GM19351 (cell line): ENCODE data around the gene NFYC.
"Not testable (repeated sequence)": the region's sequence is repeated elsewhere in the genome, so short reads cannot be mapped to it uniquely, and the experiment has no call there.

Source experiments
- ATAC-seq: cut with Tn5 transposase; IDR thresholded peaks from one replicate; pipeline ENCODE4 v1.9.1; 2021; ENCODE audit warnings: mild to moderate bottlenecking, moderate library complexity; ENCODE audit not compliant: unreplicated experiment

NFYC gene

GRCh38 chr1:40664791-40665190 is 26.7 kb upstream of the NFYC start:
- ATAC-seq: no peak

GRCh38 chr1:40665335-40666171 is 26.0 kb upstream of the NFYC start, which contains the start of gene RIMS3:
TSS of gene RIMS3 (minus strand) at chr1:40665682. CDS start at chr1:40641925, 23,757 bp downstream.
- ATAC-seq: peak; percentile 83

- ATAC-seq: no peak
Measured at GRCh38 chr1:40668769-40669525, 22.6 kb upstream of the NFYC start.

- no peak for ATAC-seq
Measured at GRCh38 chr1:40673452-40673851, 18.1 kb upstream of the NFYC start.

DNA sequence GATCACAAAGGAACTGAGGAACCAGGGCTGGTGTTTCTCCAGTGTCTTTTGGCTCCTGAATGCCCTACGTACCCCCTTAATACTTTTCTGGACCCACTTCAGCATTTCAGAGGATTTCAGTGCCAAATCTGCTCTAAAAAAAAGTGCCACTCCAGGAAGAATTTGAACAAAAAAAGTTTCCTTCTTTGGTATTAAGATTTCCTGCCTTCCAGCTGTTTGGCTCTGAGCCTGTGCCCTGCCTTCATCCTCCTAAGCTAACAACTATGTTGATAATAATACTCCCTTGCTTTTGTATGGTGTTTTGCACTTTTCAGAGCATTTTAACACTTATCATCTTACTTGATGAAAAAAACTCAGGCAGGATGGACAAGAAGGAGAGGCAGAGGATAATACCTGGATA is 15.0 kb upstream of the NFYC start:
- no peak for ATAC-seq

DNA sequence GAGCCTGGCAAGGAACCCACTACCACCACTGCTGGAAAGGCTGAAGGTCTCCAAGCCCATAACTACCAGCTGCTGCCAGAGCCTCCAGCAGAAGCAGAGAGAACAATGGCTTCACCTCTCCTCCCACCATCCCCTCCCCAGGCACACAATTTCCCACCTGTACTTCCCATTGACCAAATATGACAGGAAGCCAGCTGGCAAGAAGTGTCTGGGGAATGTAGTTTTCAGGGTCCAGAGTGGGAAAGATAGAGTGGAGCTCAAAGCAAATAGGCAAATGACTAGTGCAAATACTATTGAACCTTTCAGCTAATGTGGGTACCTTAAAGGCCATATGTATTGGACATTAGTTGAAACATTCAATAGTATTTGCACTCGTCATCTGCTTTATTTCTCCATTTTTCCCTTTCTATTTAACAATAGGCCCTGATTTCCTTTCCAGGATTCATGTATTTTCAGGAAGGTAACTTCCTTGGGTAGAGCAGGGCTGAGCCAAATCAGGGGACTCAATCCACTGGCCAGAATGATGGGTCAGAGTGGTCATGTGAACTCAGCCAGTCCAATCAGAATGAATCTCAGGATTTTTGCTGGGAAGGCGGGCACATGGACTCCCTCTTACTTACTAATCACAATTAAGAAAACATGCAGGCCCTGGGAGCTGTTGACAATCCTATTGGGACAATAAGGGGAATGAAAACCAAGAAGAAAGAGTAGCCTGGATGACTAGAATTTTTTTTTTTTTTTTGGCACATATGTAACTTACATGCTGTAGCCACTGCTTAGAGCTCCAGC is 12.1 kb upstream of the NFYC start:
- ATAC-seq: no peak

DNA sequence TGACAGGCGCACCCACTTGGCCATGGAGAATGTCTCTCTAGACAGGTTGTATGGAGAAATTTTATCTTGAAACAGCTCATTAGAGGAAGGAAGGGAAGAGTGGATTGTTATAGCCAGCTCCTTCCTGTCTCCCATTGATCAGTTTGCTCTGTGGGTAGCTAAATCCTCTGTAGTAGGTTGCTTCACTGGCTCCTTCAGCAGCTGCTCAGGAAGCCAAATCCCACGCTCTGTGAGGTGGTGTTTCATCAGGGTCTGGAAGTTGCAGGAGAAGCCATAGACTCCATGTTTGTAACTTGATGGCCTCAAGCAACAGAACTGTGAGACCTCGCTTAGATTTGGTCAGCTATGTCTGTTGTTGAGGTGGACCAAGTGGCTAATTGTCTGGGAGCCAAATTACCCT is 6.8 kb upstream of the NFYC start:
- no peak for ATAC-seq

DNA sequence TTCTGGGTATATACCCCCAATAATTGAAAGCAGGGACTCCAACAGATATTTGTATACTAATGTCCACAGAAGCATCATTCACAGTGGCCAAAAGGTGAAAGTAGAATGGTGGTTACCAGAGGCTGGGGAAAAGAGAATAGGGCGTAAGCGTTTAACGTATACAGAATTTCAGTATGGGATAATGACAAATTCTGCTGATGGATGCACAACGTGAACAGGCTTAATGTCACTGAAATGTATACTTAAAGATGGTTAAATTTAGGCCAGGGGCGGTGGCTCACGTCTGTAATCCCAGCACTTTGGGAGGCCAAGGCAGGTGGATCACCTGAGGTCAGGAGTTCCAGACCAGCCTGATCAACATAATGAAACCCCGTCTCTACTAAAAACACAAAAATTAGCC is 4.4 kb upstream of the NFYC start:
- no peak for ATAC-seq

DNA sequence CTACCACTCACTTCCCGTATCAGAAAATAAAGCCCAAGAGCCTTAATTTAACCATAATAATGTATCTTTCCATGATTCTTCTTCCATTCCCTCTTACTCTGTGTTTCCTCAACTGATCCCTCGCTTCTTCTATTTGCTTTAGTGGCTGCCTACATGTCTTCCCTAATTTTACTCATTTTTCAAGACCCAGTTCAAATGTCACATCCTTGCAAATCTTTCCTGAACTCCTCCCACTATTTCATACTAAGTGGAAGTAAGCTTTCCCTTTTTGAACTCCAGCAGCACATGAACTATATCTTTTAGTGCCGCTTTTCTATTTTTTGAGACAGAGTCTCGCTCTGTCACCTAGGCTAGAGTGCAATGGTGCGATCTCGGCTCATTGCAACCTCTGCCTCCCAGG is 3.8 kb upstream of the NFYC start:
- ATAC-seq: no peak

- ATAC-seq: no peak
Measured at GRCh38 chr1:40689737-40690136, 1.8 kb upstream of the NFYC start.

DNA sequence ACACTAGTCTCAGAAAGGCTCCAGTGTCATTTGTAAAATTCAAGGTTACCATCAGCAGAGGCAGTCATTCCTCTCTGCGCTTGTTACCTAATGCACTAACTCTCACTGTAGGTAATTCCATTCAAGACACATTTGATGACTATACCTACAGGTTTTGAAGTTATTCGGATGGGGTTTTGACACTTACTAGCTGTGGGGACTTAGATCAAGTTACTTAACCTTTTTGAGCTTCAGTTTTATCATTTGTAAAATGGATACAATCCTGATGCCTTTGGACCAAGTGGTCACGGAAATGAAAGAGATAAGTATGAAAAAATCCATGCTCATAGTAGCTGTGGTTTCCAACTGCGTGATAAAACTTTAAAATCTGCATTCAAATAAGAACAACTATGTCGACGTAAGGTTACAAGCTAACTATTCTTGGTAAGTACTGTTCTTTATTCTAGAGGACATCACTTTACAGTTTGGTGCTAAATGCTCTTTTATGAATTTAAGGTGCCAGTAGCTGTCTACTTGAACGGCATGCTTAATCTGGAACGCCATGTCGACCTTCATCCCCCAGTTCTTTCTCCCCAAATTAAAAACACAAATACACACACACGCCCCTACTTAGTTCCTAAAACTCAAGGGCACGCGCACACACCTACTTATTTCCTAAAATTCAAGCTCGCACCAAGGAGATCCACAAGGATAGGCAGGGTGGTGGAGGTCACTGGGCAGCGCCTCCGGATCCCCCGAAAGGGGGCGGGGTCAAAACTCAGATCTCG is 550 bp upstream of the NFYC start:
- no peak for ATAC-seq

DNA sequence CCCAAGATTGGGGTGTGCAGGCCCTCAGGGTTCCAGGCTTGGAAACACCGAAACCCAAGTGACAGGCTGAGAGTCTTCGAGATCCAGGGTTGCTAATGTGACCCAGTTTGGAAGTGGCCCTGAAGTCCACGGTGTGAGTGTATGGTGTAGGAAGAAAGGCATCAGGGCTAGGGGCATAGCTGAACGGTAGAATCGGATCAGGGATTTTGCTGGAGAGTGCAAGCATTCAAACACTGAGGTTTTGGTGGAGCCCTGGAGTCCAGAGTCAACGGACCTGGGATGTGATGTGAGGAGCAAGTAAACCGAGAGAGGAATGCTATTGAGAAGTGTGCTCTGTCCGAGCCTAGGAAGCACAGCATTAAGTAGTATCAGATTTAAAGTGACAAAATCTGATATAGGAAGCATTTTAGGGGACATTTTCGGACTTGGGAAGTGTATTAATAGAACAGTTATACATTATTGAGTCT is 958 bp downstream of the NFYC start:
- no peak for ATAC-seq

DNA sequence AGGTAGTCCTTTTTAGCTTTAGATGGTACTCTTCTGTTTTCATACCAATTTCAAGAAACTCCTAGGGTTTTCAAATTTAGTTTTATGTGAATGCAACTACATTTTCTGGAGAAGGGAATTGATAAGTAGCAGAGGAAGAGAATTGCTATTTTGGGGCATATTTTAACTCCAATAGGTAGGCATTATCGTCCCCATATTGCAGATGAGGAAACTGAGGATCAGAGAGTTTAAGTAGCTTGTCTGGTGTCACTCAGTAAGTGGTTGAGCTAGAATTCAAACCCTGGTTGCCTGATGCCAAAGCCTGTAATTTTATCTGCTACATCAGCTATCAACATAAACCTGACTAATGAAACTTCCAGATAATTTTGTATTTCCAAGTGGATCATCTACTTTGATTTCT is 1.9 kb downstream of the NFYC start:
- ATAC-seq: no peak

GRCh38 chr1:40694353-40694874 is 2.9 kb downstream of the NFYC start:
- no peak for ATAC-seq

GRCh38 chr1:40696294-40696693 is 4.8 kb downstream of the NFYC start:
- no peak for ATAC-seq

DNA sequence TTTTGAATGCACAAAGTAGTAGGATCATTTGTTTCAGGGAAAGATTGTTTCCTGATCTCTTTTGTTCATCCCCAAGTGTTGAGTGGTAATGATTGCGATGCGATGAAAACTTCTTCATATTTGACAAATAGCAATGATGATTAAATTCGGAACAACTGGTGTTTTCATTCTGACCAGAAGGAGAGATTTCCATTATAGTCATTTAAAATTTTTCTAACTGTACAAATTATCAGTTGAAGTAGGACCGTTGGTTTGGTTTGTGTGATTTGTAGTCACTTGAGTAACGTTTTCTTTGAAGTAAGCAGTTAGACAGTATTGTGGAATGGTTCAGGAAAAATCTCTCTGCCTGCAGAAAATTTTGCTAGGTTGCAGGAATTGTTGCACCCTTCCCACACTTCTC is 5.9 kb downstream of the NFYC start:
- no peak for ATAC-seq

GRCh38 chr1:40699787-40700186 is 8.3 kb downstream of the NFYC start:
- peak; percentile 88 for ATAC-seq

DNA sequence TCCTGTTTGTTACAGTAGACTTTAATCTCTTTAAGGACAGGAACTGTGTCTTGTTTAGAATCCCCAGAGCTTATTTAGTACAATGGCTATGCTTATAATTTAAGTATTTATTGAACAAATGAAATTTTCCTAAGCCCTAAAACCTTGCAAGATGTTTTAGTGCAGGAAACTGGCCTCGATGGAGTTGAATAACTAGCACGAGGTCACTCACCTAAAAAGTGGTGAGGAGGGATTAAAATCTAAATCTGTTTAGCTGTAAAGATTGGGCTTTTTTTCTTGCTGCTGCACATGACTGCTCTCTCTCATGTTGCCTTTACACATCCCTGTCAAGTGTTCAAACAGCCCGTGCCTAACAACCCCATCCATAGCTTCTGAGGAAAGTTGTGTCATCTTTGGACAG is 10.2 kb downstream of the NFYC start:
- ATAC-seq: no peak

DNA sequence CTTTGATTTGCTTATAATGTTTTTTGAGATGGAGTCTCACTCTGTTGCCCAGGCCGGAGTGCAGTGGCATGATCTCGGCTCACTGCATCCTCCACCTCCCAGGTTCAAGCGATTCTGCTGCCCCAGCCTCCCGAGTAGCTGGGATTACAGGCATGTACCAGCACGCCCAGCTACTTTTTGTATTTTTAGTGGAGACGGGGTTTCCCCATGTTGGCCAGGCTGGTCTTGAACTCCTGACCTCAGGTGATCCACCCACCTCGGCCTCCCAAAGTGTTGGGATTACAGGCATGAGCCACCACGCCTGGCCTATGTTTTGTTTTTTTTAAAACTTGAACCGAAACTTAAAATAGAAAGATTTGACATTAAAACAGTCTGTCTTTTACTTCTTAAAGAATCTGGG is 11.3 kb downstream of the NFYC start:
- ATAC-seq: not testable (repeated sequence)

GRCh38 chr1:40703316-40703715 is 11.8 kb downstream of the NFYC start:
- no peak for ATAC-seq
